ENCODE data around the gene EPHA2.
"Not testable (repeated sequence)": the region's sequence is repeated elsewhere in the genome, so short reads cannot be mapped to it uniquely, and the experiment has no call there.

EPHA2 gene

GRCh38 chr1:16155537-16156410 lies at the start of gene EPHA2:
EPHA2 (minus strand) TSS chr1:16156069; CDS start chr1:16155932, 137 bp downstream.
- DNase-seq (ENCODE audit: low read depth in 2 of 2) = no peak

GRCh38 chr1:16205334-16205671 lies 49.4 kb upstream of the EPHA2 start:
- DNase-seq (ENCODE audit: low read depth in 2 of 2) = no peak

- DNase-seq (ENCODE audit: low read depth in 2 of 2) = peak; percentile 12 to 34
Observed at GRCh38 chr1:16204634-16205333, 48.9 kb upstream of the EPHA2 start.

- DNase-seq (ENCODE audit: low read depth in 2 of 2) = no peak
Observed at GRCh38 chr1:16204216-16204615, 48.3 kb upstream of the EPHA2 start.

GRCh38 chr1:16203550-16203949 lies 47.7 kb upstream of the EPHA2 start:
- no peak for DNase-seq (ENCODE audit: low read depth in 2 of 2)

- DNase-seq (ENCODE audit: low read depth in 2 of 2) = no peak
Observed at GRCh38 chr1:16202281-16203210, 46.7 kb upstream of the EPHA2 start.

GRCh38 chr1:16199700-16200099 lies 43.8 kb upstream of the EPHA2 start:
- DNase-seq (ENCODE audit: low read depth in 2 of 2) = no peak

- no peak for DNase-seq (ENCODE audit: low read depth in 2 of 2)
Observed at GRCh38 chr1:16199157-16199501, 43.3 kb upstream of the EPHA2 start.

GRCh38 chr1:16198444-16199156 lies 42.7 kb upstream of the EPHA2 start:
- no peak for DNase-seq (ENCODE audit: low read depth in 2 of 2)

GRCh38 chr1:16196874-16197273 lies 41.0 kb upstream of the EPHA2 start:
- DNase-seq (ENCODE audit: low read depth in 2 of 2) = no peak

GRCh38 chr1:16196139-16196538 lies 40.3 kb upstream of the EPHA2 start:
- not testable (repeated sequence) for DNase-seq (ENCODE audit: low read depth in 2 of 2)

GRCh38 chr1:16195518-16195905 lies 39.6 kb upstream of the EPHA2 start:
- DNase-seq (ENCODE audit: low read depth in 2 of 2) = no peak

GRCh38 chr1:16191916-16192546 lies 36.2 kb upstream of the EPHA2 start:
- DNase-seq (ENCODE audit: low read depth in 2 of 2) = no peak

- no peak for DNase-seq (ENCODE audit: low read depth in 2 of 2)
Observed at GRCh38 chr1:16191309-16191708, 35.4 kb upstream of the EPHA2 start.

GRCh38 chr1:16189921-16190621 lies 34.2 kb upstream of the EPHA2 start:
- no peak for DNase-seq (ENCODE audit: low read depth in 2 of 2)

- DNase-seq (ENCODE audit: low read depth in 2 of 2) = no peak
Observed at GRCh38 chr1:16189003-16189402, 33.1 kb upstream of the EPHA2 start.

- peak; percentile 53 to 57 for DNase-seq (ENCODE audit: low read depth in 2 of 2)
Observed at GRCh38 chr1:16187748-16188401, 32.0 kb upstream of the EPHA2 start.

GRCh38 chr1:16186655-16187235 lies 30.9 kb upstream of the EPHA2 start:
- DNase-seq (ENCODE audit: low read depth in 2 of 2) = no peak

- no peak for DNase-seq (ENCODE audit: low read depth in 2 of 2)
Observed at GRCh38 chr1:16184557-16185303, 28.9 kb upstream of the EPHA2 start.

Data from stimulated activated CD8-positive, alpha-beta memory T cell treated with anti-CD3 and anti-CD28 coated beads, Interleukin-2, amount 100 ng/mL, for 1 hour (primary cell).